H9 (cell line): ENCODE results near the gene NT5DC3. TPM values are rescaled to one million over a fixed set of nuclear protein-coding genes. Genes with fewer than 3 reads are reported as not detected.

Experiments used
- DNase-seq: peaks from one replicate; pipeline ENCODE4 v3.0.0-alpha.2; 2017
- H2AFZ ChIP-seq: one replicate; pipeline ENCODE4 v1.6.1; 2013; ENCODE audit warnings: mild to moderate bottlenecking, low read length, control low read depth, moderate library complexity
- H2AK5ac ChIP-seq: 2 replicates; pipeline ENCODE4 v1.6.1; 2013; ENCODE audit warnings: low read length, control low read depth, mixed read lengths; ENCODE audit not compliant: insufficient read length
- H2BK120ac ChIP-seq: one replicate; pipeline ENCODE4 v1.6.1; 2013; ENCODE audit warnings: low read depth, mild to moderate bottlenecking, low read length, control low read depth, inconsistent platforms; ENCODE audit not compliant: poor library complexity, severe bottlenecking
- H2BK12ac ChIP-seq: 2 replicates; pipeline ENCODE4 v1.6.1; 2013; ENCODE audit warnings: low read length, control low read depth, mixed read lengths, low read depth; ENCODE audit not compliant: insufficient read length
- H2BK15ac ChIP-seq: 2 replicates; pipeline ENCODE4 v1.6.1; 2013; ENCODE audit warnings: low read depth, low read length, control low read depth
- H2BK20ac ChIP-seq: one replicate; pipeline ENCODE4 v1.6.1; 2013; ENCODE audit warnings: low read depth, mild to moderate bottlenecking, low read length, control low read depth, inconsistent platforms; ENCODE audit not compliant: poor library complexity, severe bottlenecking
- H2BK5ac ChIP-seq: 2 replicates; pipeline ENCODE4 v1.6.1; 2013; ENCODE audit warnings: low read length, control low read depth, mixed read lengths; ENCODE audit not compliant: insufficient read length
- H3K14ac ChIP-seq: 2 replicates; pipeline ENCODE4 v1.6.1; 2013; ENCODE audit warnings: low read length, control low read depth; ENCODE audit not compliant: insufficient read depth
- H3K18ac ChIP-seq: 2 replicates; pipeline ENCODE4 v1.6.1; 2013; ENCODE audit warnings: low read depth, mild to moderate bottlenecking, mixed read lengths, low read length, control low read depth; ENCODE audit not compliant: insufficient read length
- H3K23ac ChIP-seq: 2 replicates; pipeline ENCODE4 v1.6.1; 2013; ENCODE audit warnings: low read length, control low read depth, mixed read lengths, low read depth; ENCODE audit not compliant: insufficient read length
- H3K23me2 ChIP-seq: 2 replicates; pipeline ENCODE4 v1.6.1; 2013; ENCODE audit warnings: low read depth, mild to moderate bottlenecking, mixed read lengths, low read length, control low read depth; ENCODE audit not compliant: insufficient read length, poor library complexity, severe bottlenecking
- H3K27ac ChIP-seq: 2 replicates; pipeline ENCODE4 v1.5.1; 2013; ENCODE audit warnings: low read length, control low read depth, mixed read lengths, low read depth; ENCODE audit not compliant: insufficient read length
- H3K27me3 ChIP-seq: 2 replicates; pipeline ENCODE4 v1.6.1; 2013; ENCODE audit warnings: low read length, control low read depth, inconsistent platforms; ENCODE audit not compliant: insufficient read depth
- H3K4ac ChIP-seq: 2 replicates; pipeline ENCODE4 v1.6.1; 2013; ENCODE audit warnings: low read depth, mild to moderate bottlenecking, control low read depth, inconsistent platforms, low read length, moderate library complexity
- H3K4me1 ChIP-seq: 2 replicates; pipeline ENCODE4 v1.6.1; 2013; ENCODE audit warnings: low read length, control low read depth, inconsistent platforms; ENCODE audit not compliant: insufficient read depth
- H3K4me2 ChIP-seq: 2 replicates; pipeline ENCODE4 v1.6.1; 2013; ENCODE audit warnings: low read length, control low read depth, mixed read lengths; ENCODE audit not compliant: insufficient read length, insufficient read depth
- H3K56ac ChIP-seq: 2 replicates; pipeline ENCODE4 v1.6.1; 2013; ENCODE audit warnings: low read depth, mild to moderate bottlenecking, mixed read lengths, low read length, control low read depth; ENCODE audit not compliant: insufficient read length
- H3K79me1 ChIP-seq: 2 replicates; pipeline ENCODE4 v1.6.1; 2013; ENCODE audit warnings: low read depth, mild to moderate bottlenecking, moderate library complexity, low read length, control low read depth, inconsistent platforms; ENCODE audit not compliant: insufficient read depth, poor library complexity, severe bottlenecking
- H3K79me2 ChIP-seq: 2 replicates; pipeline ENCODE4 v1.6.1; 2013; ENCODE audit warnings: low read length, control low read depth, inconsistent platforms; ENCODE audit not compliant: insufficient read depth
- H3K9ac ChIP-seq: 2 replicates; pipeline ENCODE4 v1.6.1; 2013; ENCODE audit warnings: low read length, control low read depth, mixed read lengths; ENCODE audit not compliant: insufficient read length; ENCODE audit errors: extremely low read depth
- H3K9me3 ChIP-seq: one replicate; pipeline ENCODE4 v1.6.1; 2013; ENCODE audit warnings: low read depth, low read length, inconsistent platforms; ENCODE audit not compliant: control insufficient read depth
- H3T11ph ChIP-seq: one replicate; pipeline ENCODE4 v1.6.1; 2013; ENCODE audit warnings: mild to moderate bottlenecking, low read length, control low read depth, inconsistent platforms
- H4K20me1 ChIP-seq: one replicate; pipeline ENCODE4 v1.6.1; 2013; ENCODE audit not compliant: control insufficient read depth, insufficient read length, insufficient read depth
- H4K5ac ChIP-seq: 2 replicates; pipeline ENCODE4 v1.6.1; 2013; ENCODE audit warnings: low read depth, mild to moderate bottlenecking, mixed read lengths, low read length, control low read depth; ENCODE audit not compliant: insufficient read length
- H4K8ac ChIP-seq: replicated peaks from 2 replicates; pipeline ENCODE4 v1.6.1; 2013; ENCODE audit warnings: low read length, control low read depth, mixed read lengths, low read depth; ENCODE audit not compliant: insufficient read length
- H4K91ac ChIP-seq: 2 replicates; pipeline ENCODE4 v1.6.1; 2013; ENCODE audit warnings: low read depth, mild to moderate bottlenecking, moderate library complexity, mixed read lengths, low read length, control low read depth; ENCODE audit not compliant: insufficient read length
- H3K27ac Mint-ChIP-seq, 3 experiments: 2 replicates in 2 of 3; 3 replicates in 1 of 3; pipeline ENCODE4 v1.8.0; 2020 to 2021; ENCODE audit warnings: mixed read lengths in 3 of 3, mild to moderate bottlenecking in 1 of 3, moderate library complexity in 1 of 3
- H3K27me3 Mint-ChIP-seq: 2 replicates; pipeline ENCODE4 v1.8.0; 2021; ENCODE audit warnings: low read depth, mild to moderate bottlenecking, moderate library complexity, mixed read lengths
- H3K36me3 Mint-ChIP-seq, 3 experiments: 2 replicates in 2 of 3; 3 replicates in 1 of 3; pipeline ENCODE4 v1.8.0; 2020 to 2021; ENCODE audit warnings: low read depth in 3 of 3, mixed read lengths in 3 of 3; ENCODE audit not compliant: insufficient read depth in 1 of 3
- H3K4me1 Mint-ChIP-seq, 2 experiments: 2 replicates each; pipeline ENCODE4 v1.8.0; 2020; ENCODE audit warnings: mixed read lengths in 2 of 2
- H3K4me3 Mint-ChIP-seq, 2 experiments: 2 replicates in 1 of 2; 3 replicates in 1 of 2; pipeline ENCODE4 v1.8.0; 2020 to 2021; ENCODE audit warnings: mild to moderate bottlenecking in 2 of 2, mixed read lengths in 2 of 2, moderate library complexity in 1 of 2
- H3K9me3 Mint-ChIP-seq, 2 experiments: 2 replicates in 1 of 2; 3 replicates in 1 of 2; pipeline ENCODE4 v1.8.0; 2020; ENCODE audit warnings: mild to moderate bottlenecking in 2 of 2, mixed read lengths in 2 of 2, moderate library complexity in 1 of 2
- CTCF ChIP-seq: fragments of 200-600 bp; sonication (generic); conservative IDR thresholded peaks from 3 replicates; pipeline ENCODE4 v1.8.0; 2021; ENCODE audit warnings: antibody characterized with exemption, mild to moderate bottlenecking
- WGBS: extraction: QIAGEN DNeasy Blood & Tissue Kit; methylation state at CpG from one replicate; pipeline ENCODE4 v1.1.7; 2013; ENCODE audit warnings: missing lambda C conversion rate, low lambda C conversion rate, mixed read lengths; ENCODE audit not compliant: insufficient read length; ENCODE audit errors: extremely low coverage; 5-methylcytosine and 5-hydroxymethylcytosine counted together
- total RNA-seq: library from RNA; stranded (reverse); gene quantifications from 2 replicates; pipeline ENCODE4 v1.2.1, GENCODE V29; 2021

The NT5DC3 gene
- total RNA-seq, 1 experiment from 2014 or later = 13.6 TPM

GRCh38 chr12:103772367-103773108 lies 68.5 kb downstream of the NT5DC3 start:
- Histone ChIP-seq H2BK12ac (no peak overlapping the region), H3K18ac (no peak overlapping the region), H3K79me2 (no peaks in the 10 kb centered on the region), H2BK5ac (no peak overlapping the region), H4K91ac (no peak overlapping the region), H3K23me2 (no peaks in the 10 kb centered on the region), H3K56ac (no peak overlapping the region), H4K20me1 (no peaks in the 10 kb centered on the region), H2BK15ac (no peak overlapping the region), H3K23ac (no peak overlapping the region), H3K4me1 (peaks cover 2% of the 10 kb centered on the region; the same call in 1 of the 2 replicates), H3K4me2 (no peak overlapping the region), H2BK120ac (no peak overlapping the region), H2AFZ (no peak overlapping the region), H3T11ph (no peak overlapping the region), H4K5ac (no peak overlapping the region), H2AK5ac (no peak overlapping the region), H2BK20ac (no peak overlapping the region), H3K9ac (no peak overlapping the region), H3K27me3 (no peaks in the 10 kb centered on the region), H3K79me1 (no peaks in the 10 kb centered on the region), H3K4ac (no peak overlapping the region), H3K27ac (no peak overlapping the region), H3K9me3 (no peaks in the 10 kb centered on the region), H3K14ac (no peak overlapping the region), H4K8ac (no peak overlapping the region)
- peaks cover 18% of the 10 kb centered on the region in 2 experiments for H3K4me1 Mint-ChIP-seq
- WGBS = no CpG with 5 or more reads among the region's 7 CpGs
- H3K27ac Mint-ChIP-seq = no peak overlapping the region
- no peaks in the 10 kb centered on the region for H3K27me3 Mint-ChIP-seq
- H3K9me3 Mint-ChIP-seq = no peaks in the 10 kb centered on the region
- H3K36me3 Mint-ChIP-seq = peaks cover 18 to 34% (median 25%) of the 10 kb centered on the region in 3 experiments; a peak in 6 of 7 replicates
- no peak for TF ChIP-seq CTCF
- DNase-seq = no peak
- H3K4me3 Mint-ChIP-seq = no peak overlapping the region
